CD4-positive, alpha-beta T cell (primary cell): ENCODE data around the gene AHNAK. TPM values are rescaled to one million over a fixed set of nuclear protein-coding genes. Genes with fewer than 3 reads are reported as not detected.

Experiments
- ATAC-seq: fragments of 200-7000 bp; cut with Tn5 transposase; one replicate; pipeline ENCODE4 v1.10.0; 2022; ENCODE audit warnings: mild to moderate bottlenecking; ENCODE audit not compliant: poor library complexity
- CTCF ChIA-PET: fragments of 350-600 bp; sonication (Branson Sonifier 250); formaldehyde crosslinking; loops from one replicate; lab custom pipeline; 2021; ENCODE audit warnings: antibody characterized with exemption, inconsistent platforms; lab: Charles Lee
- POLR2A ChIA-PET: fragments of 350-600 bp; sonication (Branson Sonifier 250); formaldehyde crosslinking; loops from one replicate; lab custom pipeline; 2021; ENCODE audit warnings: antibody characterized with exemption, inconsistent platforms; lab: Charles Lee
- DNase-seq, 14 experiments: peaks; one replicate each; pipeline ENCODE4 v3.0.0-alpha.2; 2013 to 2020; ENCODE audit warnings: mixed read lengths in 2 of 14
- H3K27ac ChIP-seq, 2 donors: one replicate each; pipeline versions ENCODE4 v1.5.1 to v1.7.0; 2013; ENCODE audit warnings: low read length in 2 of 2, low read depth in 1 of 2, mild to moderate bottlenecking in 1 of 2
- H3K27me3 ChIP-seq, 2 experiments: 1 replicate in 1 of 2; 2 replicates in 1 of 2; pipeline versions ENCODE4 v1.6.1 to v1.7.0; 2013; ENCODE audit warnings: low read length in 2 of 2, control low read depth in 1 of 2, mild to moderate bottlenecking in 1 of 2, moderate library complexity in 1 of 2; ENCODE audit not compliant: insufficient read depth in 2 of 2, control insufficient read depth in 1 of 2
- H3K36me3 ChIP-seq: one replicate; pipeline ENCODE4 v1.6.1; 2013; ENCODE audit warnings: low read length, control low read depth; ENCODE audit not compliant: insufficient read depth
- H3K4me1 ChIP-seq: one replicate; pipeline ENCODE4 v1.6.1; 2013; ENCODE audit warnings: low read length, control low read depth; ENCODE audit not compliant: insufficient read depth
- H3K4me3 ChIP-seq: one replicate; pipeline ENCODE4 v1.5.1; 2013; ENCODE audit warnings: mild to moderate bottlenecking, low read length, moderate library complexity
- H3K9me3 ChIP-seq, 2 experiments: 1 replicate in 1 of 2; 2 replicates in 1 of 2; pipeline versions ENCODE4 v1.6.1 to v1.7.0; 2013; ENCODE audit warnings: low read length in 2 of 2, mild to moderate bottlenecking in 2 of 2, control low read depth in 1 of 2, moderate library complexity in 1 of 2; ENCODE audit not compliant: control insufficient read depth in 1 of 2, insufficient read depth in 1 of 2
- H3K27ac Mint-ChIP-seq: one replicate; pipeline ENCODE4 v1.8.0; 2020; ENCODE audit warnings: mixed read lengths
- H3K27me3 Mint-ChIP-seq: one replicate; pipeline ENCODE4 v1.8.0; 2021; ENCODE audit warnings: mixed read lengths
- H3K36me3 Mint-ChIP-seq: one replicate; pipeline ENCODE4 v1.8.0; 2021; ENCODE audit warnings: low read depth, mixed read lengths
- H3K4me1 Mint-ChIP-seq: one replicate; pipeline ENCODE4 v1.8.0; 2021; ENCODE audit warnings: low read depth, mixed read lengths
- H3K4me3 Mint-ChIP-seq: one replicate; pipeline ENCODE4 v1.8.0; 2020; ENCODE audit warnings: mild to moderate bottlenecking, mixed read lengths
- H3K9me3 Mint-ChIP-seq: one replicate; pipeline ENCODE4 v1.8.0; 2020; ENCODE audit warnings: mixed read lengths
- intact Hi-C, 2 experiments: fragments of 100-400 bp; cut with DNase I in 1 of 2; cut with micrococcal nuclease in 1 of 2; formaldehyde crosslinking; loops; one replicate each; pipeline versions ENCODE4 v1.15.1 to v1.9.0; 2023 to 2025; cut with DNase I, micrococcal nuclease
- total RNA-seq, 174 experiments: library from RNA in 2 of 174; stranded (reverse) in 2 of 174; gene quantifications; one replicate each; pipeline ENCODE4 v1.2.3 and lab custom pipeline; 2021 to 2026
- TF ChIP-seq, protein P1 (sequence below): fragments of 200-600 bp; IDR thresholded peaks from one replicate; pipeline ENCODE4 v1.8.0; 2022; ENCODE audit warnings: antibody characterized with exemption, mild to moderate bottlenecking

The AHNAK gene
- total RNA-seq, 2 experiments from 2014 or later = 320 to 332 TPM

GRCh38 chr11:62580959-62581715 lies 34.5 kb upstream of the AHNAK start:
- Histone ChIP-seq H3K27ac (no peak overlapping the region), H3K9me3 (no peaks in the 10 kb centered on the region), H3K27me3 (no peaks in the 10 kb centered on the region), H3K4me3 (no peak overlapping the region), H3K36me3 (peaks cover 64% of the 10 kb centered on the region), H3K4me1 (no peaks in the 10 kb centered on the region)
- ATAC-seq (no peak), DNase-seq (no peak)
- no peaks in the 10 kb centered on the region for H3K4me1 Mint-ChIP-seq
- H3K27me3 Mint-ChIP-seq = no peaks in the 10 kb centered on the region
- no peak overlapping the region for H3K27ac Mint-ChIP-seq
- intact Hi-C loops = no loop called here
- ChIA-PET CTCF (interaction anchor here (0.6 kb wide), 2 partner anchors 92 to 268 kb away, joined by 3 to 4 read pairs; no protein-coding TSS in a partner anchor), POLR2A (interaction anchor here (1.2 to 4.4 kb wide), 2 partner anchors 11 to 146 kb away, joined by 3 to 19 read pairs; partner anchors contain the start of genes HNRNPUL2 and TUT1)
- peaks cover 72% of the 10 kb centered on the region for H3K36me3 Mint-ChIP-seq
- H3K9me3 Mint-ChIP-seq = no peaks in the 10 kb centered on the region
- no peak overlapping the region for H3K4me3 Mint-ChIP-seq
- TF ChIP-seq, protein P1, sequence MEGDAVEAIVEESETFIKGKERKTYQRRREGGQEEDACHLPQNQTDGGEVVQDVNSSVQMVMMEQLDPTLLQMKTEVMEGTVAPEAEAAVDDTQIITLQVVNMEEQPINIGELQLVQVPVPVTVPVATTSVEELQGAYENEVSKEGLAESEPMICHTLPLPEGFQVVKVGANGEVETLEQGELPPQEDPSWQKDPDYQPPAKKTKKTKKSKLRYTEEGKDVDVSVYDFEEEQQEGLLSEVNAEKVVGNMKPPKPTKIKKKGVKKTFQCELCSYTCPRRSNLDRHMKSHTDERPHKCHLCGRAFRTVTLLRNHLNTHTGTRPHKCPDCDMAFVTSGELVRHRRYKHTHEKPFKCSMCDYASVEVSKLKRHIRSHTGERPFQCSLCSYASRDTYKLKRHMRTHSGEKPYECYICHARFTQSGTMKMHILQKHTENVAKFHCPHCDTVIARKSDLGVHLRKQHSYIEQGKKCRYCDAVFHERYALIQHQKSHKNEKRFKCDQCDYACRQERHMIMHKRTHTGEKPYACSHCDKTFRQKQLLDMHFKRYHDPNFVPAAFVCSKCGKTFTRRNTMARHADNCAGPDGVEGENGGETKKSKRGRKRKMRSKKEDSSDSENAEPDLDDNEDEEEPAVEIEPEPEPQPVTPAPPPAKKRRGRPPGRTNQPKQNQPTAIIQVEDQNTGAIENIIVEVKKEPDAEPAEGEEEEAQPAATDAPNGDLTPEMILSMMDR = no peak

DNA sequence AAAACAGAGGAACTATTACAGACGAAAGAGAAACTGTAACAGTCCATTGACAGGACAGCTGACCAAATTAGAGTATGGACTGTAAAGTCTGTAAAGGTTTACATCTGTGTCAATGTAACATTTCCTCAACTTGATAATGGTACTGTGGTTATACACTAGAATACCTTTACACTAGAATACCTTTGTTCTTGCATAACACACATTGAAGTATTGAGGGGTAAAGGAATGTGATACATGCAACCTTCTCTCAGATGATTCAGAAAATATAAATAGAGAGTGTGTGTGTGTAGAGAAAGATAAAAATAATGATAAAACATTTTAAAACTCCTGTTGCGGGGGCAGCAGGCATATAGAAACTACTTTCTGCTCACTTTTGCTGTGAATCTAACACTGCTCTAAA lies 32.6 kb upstream of the AHNAK start:
- Histone ChIP-seq H3K27ac (no peak overlapping the region), H3K4me3 (no peak overlapping the region), H3K27me3 (no peaks in the 10 kb centered on the region), H3K36me3 (peaks cover 61% of the 10 kb centered on the region), H3K9me3 (no peaks in the 10 kb centered on the region), H3K4me1 (peaks cover 16% of the 10 kb centered on the region)
- CTCF ChIA-PET = no interaction called here
- intact Hi-C loops = no loop called here
- no peaks in the 10 kb centered on the region for H3K27me3 Mint-ChIP-seq
- peaks cover 11% of the 10 kb centered on the region for H3K4me1 Mint-ChIP-seq
- H3K27ac Mint-ChIP-seq = no peak overlapping the region
- peaks cover 76% of the 10 kb centered on the region for H3K36me3 Mint-ChIP-seq
- TF ChIP-seq, protein P1 = no peak
- H3K4me3 Mint-ChIP-seq = no peak overlapping the region
- POLR2A ChIA-PET = interaction anchor here (0.6 to 1.5 kb wide), 2 partner anchors 8 to 12 kb away, joined by 6 to 7 read pairs; partner anchors contain the start of gene TUT1
- no peaks in the 10 kb centered on the region for H3K9me3 Mint-ChIP-seq
- ATAC-seq = no peak
- no peak for DNase-seq

GRCh38 chr11:62578541-62578940 lies 31.9 kb upstream of the AHNAK start:
- H3K9me3 Mint-ChIP-seq = no peaks in the 10 kb centered on the region
- no peak overlapping the region for H3K27ac Mint-ChIP-seq
- Histone ChIP-seq H3K9me3 (no peaks in the 10 kb centered on the region), H3K27me3 (no peaks in the 10 kb centered on the region), H3K36me3 (peaks cover 54% of the 10 kb centered on the region), H3K4me3 (no peak overlapping the region), H3K4me1 (peaks cover 17% of the 10 kb centered on the region), H3K27ac (no peak overlapping the region)
- intact Hi-C loops = no loop called here
- H3K27me3 Mint-ChIP-seq = no peaks in the 10 kb centered on the region
- ChIA-PET POLR2A (interaction anchor here (0.6 to 1.5 kb wide), 2 partner anchors 8 to 13 kb away, joined by 6 to 7 read pairs; partner anchors contain the start of gene TUT1), CTCF (no interaction called here)
- DNase-seq = no peak
- TF ChIP-seq, protein P1 = no peak
- no peak overlapping the region for H3K4me3 Mint-ChIP-seq
- no peak for ATAC-seq
- peaks cover 17% of the 10 kb centered on the region for H3K4me1 Mint-ChIP-seq
- peaks cover 75% of the 10 kb centered on the region for H3K36me3 Mint-ChIP-seq
